Measurements from ENCODE around the gene ARHGAP26.

GRCh38 chr5:143248822-143249579 is 478.8 kb downstream of the ARHGAP26 start:
- TF ChIP-seq CTCF (conservative IDR thresholded peaks at IDR 0.05; ENCODE audit: low read depth in 2 of 2) (no peak), JUNB (IDR thresholded peaks at IDR 0.05; ENCODE audit: unreplicated experiment) (no peak), EZH2phosphoT487 (IDR thresholded peaks at IDR 0.05; ENCODE audit: unreplicated experiment) (no peak), POLR2AphosphoS5 (IDR thresholded peaks at IDR 0.05; ENCODE audit: low read depth) (no peak), NANOG (IDR thresholded peaks at IDR 0.05; ENCODE audit: borderline replicate concordance) (no peak), CREB1 (CRISPR knock-in tag; IDR thresholded peaks at IDR 0.05; ENCODE audit: low read depth) (no peak), EZH2 (IDR thresholded peaks at IDR 0.05; ENCODE audit: low read depth, unreplicated experiment) (no peak), REST (IDR thresholded peaks at IDR 0.05; ENCODE audit: unreplicated experiment) (no peak), ETS1 (IDR thresholded peaks at IDR 0.05) (no peak), STAT1 (IDR thresholded peaks at IDR 0.05; ENCODE audit: unreplicated experiment) (no peak)

Measured in GM23338 (cell line).